SJCRH30 (cell line): ENCODE data around the gene KCNK18. TPM values are rescaled to one million over a fixed set of nuclear protein-coding genes. Genes with fewer than 3 reads are reported as not detected.
"Not testable (repeated sequence)": the region's sequence is repeated elsewhere in the genome, so short reads cannot be mapped to it uniquely, and the experiment has no call there.

Experiments
- DNase-seq, 2 experiments: peaks; one replicate each; pipeline ENCODE4 v3.0.0-alpha.2; 2015 to 2020
- H3K27ac ChIP-seq: fragments of 250-450 bp; sonication (Bioruptor Pico); 2 replicates; pipeline ENCODE4 v1.5.1; 2020; ENCODE audit warnings: mild to moderate bottlenecking, moderate library complexity
- H3K27me3 ChIP-seq: fragments of 250-450 bp; sonication (Bioruptor Pico); 2 replicates; pipeline ENCODE4 v1.5.1; 2020; ENCODE audit warnings: mild to moderate bottlenecking, moderate library complexity
- H3K36me3 ChIP-seq: fragments of 250-450 bp; sonication (Bioruptor Pico); 2 replicates; pipeline ENCODE4 v1.5.1; 2020; ENCODE audit warnings: mild to moderate bottlenecking, moderate library complexity
- H3K4me1 ChIP-seq: fragments of 250-450 bp; sonication (Bioruptor Pico); 2 replicates; pipeline ENCODE4 v1.5.1; 2020; ENCODE audit warnings: mild to moderate bottlenecking, moderate library complexity
- H3K4me3 ChIP-seq: fragments of 250-450 bp; sonication (Bioruptor Pico); 2 replicates; pipeline ENCODE4 v1.5.1; 2020; ENCODE audit warnings: mild to moderate bottlenecking, moderate library complexity
- H3K9me3 ChIP-seq: fragments of 250-450 bp; sonication (Bioruptor Pico); replicated peaks from 2 replicates; pipeline ENCODE4 v1.5.1; 2020; ENCODE audit warnings: mild to moderate bottlenecking, moderate library complexity
- total RNA-seq: library from RNA; depleted of rRNA; stranded (reverse); fragments of >200 nt; shearing (Covaris generic); gene quantifications from 2 replicates; pipeline ENCODE4 v1.2.3, GENCODE V29; 2014

KCNK18 gene
- total RNA-seq, 1 experiment from 2014 or later: not detected

GRCh38 chr10:117222976-117223692 is 25.8 kb downstream of the KCNK18 start:
- no peaks in the 10 kb centered on the region for H3K36me3 ChIP-seq
- no peak overlapping the region for H3K4me3 ChIP-seq
- no peaks in the 10 kb centered on the region for H3K9me3 ChIP-seq
- H3K4me1 ChIP-seq: peaks cover 8% of the 10 kb centered on the region; the same call in 1 of the 2 replicates
- peak in 1 of 2 experiments; percentile 12 for DNase-seq
- no peaks in the 10 kb centered on the region for H3K27me3 ChIP-seq
- no peak overlapping the region for H3K27ac ChIP-seq

GRCh38 chr10:117223693-117224430 is 26.6 kb downstream of the KCNK18 start:
- no peak overlapping the region for H3K4me3 ChIP-seq
- peaks cover 8% of the 10 kb centered on the region; the same call in 1 of the 2 replicates for H3K4me1 ChIP-seq
- no peaks in the 10 kb centered on the region for H3K9me3 ChIP-seq
- no peak for DNase-seq
- no peak overlapping the region for H3K27ac ChIP-seq
- no peaks in the 10 kb centered on the region for H3K36me3 ChIP-seq
- H3K27me3 ChIP-seq: no peaks in the 10 kb centered on the region

GRCh38 chr10:117224881-117225280 is 27.6 kb downstream of the KCNK18 start:
- peaks cover 8% of the 10 kb centered on the region; the same call in 1 of the 2 replicates for H3K4me1 ChIP-seq
- no peaks in the 10 kb centered on the region for H3K27me3 ChIP-seq
- no peaks in the 10 kb centered on the region for H3K9me3 ChIP-seq
- DNase-seq: no peak
- no peak overlapping the region for H3K4me3 ChIP-seq
- no peak overlapping the region for H3K27ac ChIP-seq
- H3K36me3 ChIP-seq: no peaks in the 10 kb centered on the region

- no peaks in the 10 kb centered on the region for H3K36me3 ChIP-seq
- DNase-seq: peak in 1 of 2 experiments; percentile 53
- H3K9me3 ChIP-seq: no peaks in the 10 kb centered on the region
- H3K4me3 ChIP-seq: no peak overlapping the region
- no peak overlapping the region for H3K27ac ChIP-seq
- peaks cover 8% of the 10 kb centered on the region; the same call in 1 of the 2 replicates for H3K4me1 ChIP-seq
- no peaks in the 10 kb centered on the region; the same call in 1 of the 2 replicates for H3K27me3 ChIP-seq
Measured at GRCh38 chr10:117226813-117227451, 29.6 kb downstream of the KCNK18 start.

- DNase-seq: no peak
- Histone ChIP-seq H3K36me3 (no peaks in the 10 kb centered on the region), H3K27me3 (no peaks in the 10 kb centered on the region; the same call in 1 of the 2 replicates), H3K27ac (no peak overlapping the region), H3K4me1 (peaks cover 6% of the 10 kb centered on the region; the same call in 1 of the 2 replicates), H3K4me3 (no peak overlapping the region), H3K9me3 (no peaks in the 10 kb centered on the region)
Measured at GRCh38 chr10:117228210-117228609, 30.9 kb downstream of the KCNK18 start.

GRCh38 chr10:117230107-117230506 is 32.8 kb downstream of the KCNK18 start:
- not testable (repeated sequence) for H3K27me3 ChIP-seq, DNase-seq, H3K4me3 ChIP-seq, H3K9me3 ChIP-seq, H3K4me1 ChIP-seq, H3K36me3 ChIP-seq, H3K27ac ChIP-seq

- Histone ChIP-seq H3K4me3 (no peak overlapping the region), H3K27me3 (peaks cover 8% of the 10 kb centered on the region), H3K4me1 (no peaks in the 10 kb centered on the region), H3K36me3 (no peaks in the 10 kb centered on the region), H3K9me3 (no peaks in the 10 kb centered on the region), H3K27ac (no peak overlapping the region)
- no peak for DNase-seq
Measured at GRCh38 chr10:117237401-117237991, 40.2 kb downstream of the KCNK18 start.

GRCh38 chr10:117239051-117239450 is 41.8 kb downstream of the KCNK18 start:
- H3K27me3 ChIP-seq: peaks cover 8% of the 10 kb centered on the region
- no peak overlapping the region for H3K4me3 ChIP-seq
- H3K4me1 ChIP-seq: no peaks in the 10 kb centered on the region
- no peak for DNase-seq
- H3K9me3 ChIP-seq: no peaks in the 10 kb centered on the region
- no peaks in the 10 kb centered on the region for H3K36me3 ChIP-seq
- H3K27ac ChIP-seq: no peak overlapping the region

- Histone ChIP-seq H3K4me1 (no peaks in the 10 kb centered on the region), H3K9me3 (no peaks in the 10 kb centered on the region), H3K4me3 (no peak overlapping the region), H3K27ac (no peak overlapping the region), H3K36me3 (no peaks in the 10 kb centered on the region), H3K27me3 (peaks cover 4% of the 10 kb centered on the region)
- no peak for DNase-seq
Measured at GRCh38 chr10:117239721-117240620, 42.7 kb downstream of the KCNK18 start.

GRCh38 chr10:117240621-117241529 is 43.6 kb downstream of the KCNK18 start, which contains the start of gene SLC18A2:
Gene SLC18A2 (plus strand): TSS chr10:117241114. CDS start chr10:117241694, 580 bp downstream.
- DNase-seq: no peak
- no peaks in the 10 kb centered on the region; the same call in none of the 2 replicates for H3K27me3 ChIP-seq
- H3K9me3 ChIP-seq: no peaks in the 10 kb centered on the region
- no peak within 1 kb of the TSS for H3K27ac ChIP-seq
- H3K36me3 ChIP-seq: no peaks in the 10 kb centered on the region
- H3K4me1 ChIP-seq: no peaks in the 10 kb centered on the region
- no peak within 1 kb of the TSS for H3K4me3 ChIP-seq

GRCh38 chr10:117241541-117242462 is 44.5 kb downstream of the KCNK18 start:
- H3K27ac ChIP-seq: no peak overlapping the region
- H3K9me3 ChIP-seq: no peaks in the 10 kb centered on the region
- H3K4me1 ChIP-seq: no peaks in the 10 kb centered on the region
- H3K27me3 ChIP-seq: no peaks in the 10 kb centered on the region; the same call in none of the 2 replicates
- no peaks in the 10 kb centered on the region for H3K36me3 ChIP-seq
- no peak overlapping the region for H3K4me3 ChIP-seq
- no peak for DNase-seq

- Histone ChIP-seq H3K27me3 (no peaks in the 10 kb centered on the region; the same call in none of the 2 replicates), H3K9me3 (no peaks in the 10 kb centered on the region), H3K4me3 (no peak overlapping the region), H3K27ac (no peak overlapping the region), H3K36me3 (no peaks in the 10 kb centered on the region), H3K4me1 (no peaks in the 10 kb centered on the region)
- no peak for DNase-seq
Measured at GRCh38 chr10:117242463-117242832, 45.2 kb downstream of the KCNK18 start.
